ENCODE results near the gene PSMB2. TPM values are rescaled to one million over a fixed set of nuclear protein-coding genes. Genes with fewer than 3 reads are reported as not detected.

Gene PSMB2
- polyA plus RNA-seq, 2 of the 4 experiments (the other 2 are of a cell fraction) = 84.6 to 88.3 TPM

DNA sequence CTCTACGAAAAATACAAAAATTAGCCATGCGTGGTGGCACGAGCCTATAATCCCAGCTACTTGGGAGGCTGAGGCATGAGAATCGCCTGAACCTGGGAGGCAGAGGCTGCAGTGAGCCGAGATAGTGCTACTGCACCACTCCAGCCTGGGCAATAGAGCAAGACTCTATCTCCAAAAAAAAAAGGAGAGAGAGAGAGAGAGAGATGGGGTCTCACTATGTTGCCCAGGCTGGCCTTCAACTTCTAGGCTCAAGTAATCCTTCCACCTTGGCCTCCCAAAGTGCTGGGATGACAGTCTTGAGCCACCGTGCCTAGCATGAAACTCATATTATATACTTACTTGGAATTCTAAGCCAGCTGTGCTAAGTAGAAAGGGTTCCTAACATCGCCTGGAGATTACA, 29.7 kb downstream of the PSMB2 start:
- no peak overlapping the region for H3K4me3 ChIP-seq
- no peak overlapping the region for H3K4me2 ChIP-seq
- TF ChIP-seq, protein P1, sequence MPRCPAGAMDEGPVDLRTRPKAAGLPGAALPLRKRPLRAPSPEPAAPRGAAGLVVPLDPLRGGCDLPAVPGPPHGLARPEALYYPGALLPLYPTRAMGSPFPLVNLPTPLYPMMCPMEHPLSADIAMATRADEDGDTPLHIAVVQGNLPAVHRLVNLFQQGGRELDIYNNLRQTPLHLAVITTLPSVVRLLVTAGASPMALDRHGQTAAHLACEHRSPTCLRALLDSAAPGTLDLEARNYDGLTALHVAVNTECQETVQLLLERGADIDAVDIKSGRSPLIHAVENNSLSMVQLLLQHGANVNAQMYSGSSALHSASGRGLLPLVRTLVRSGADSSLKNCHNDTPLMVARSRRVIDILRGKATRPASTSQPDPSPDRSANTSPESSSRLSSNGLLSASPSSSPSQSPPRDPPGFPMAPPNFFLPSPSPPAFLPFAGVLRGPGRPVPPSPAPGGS (IDR thresholded peaks at IDR 0.05) = no peak
- TF ChIP-seq ZC3H11A (IDR thresholded peaks at IDR 0.05) (no peak), KDM5A (IDR thresholded peaks at IDR 0.05) (no peak), NR3C1 (IDR thresholded peaks at IDR 0.05) (no peak), ESRRA (IDR thresholded peaks at IDR 0.05; ENCODE audit: borderline replicate concordance, low read length) (no peak), HOXB5 (CRISPR knock-in tag; IDR thresholded peaks at IDR 0.05) (no peak), HOXB13 (CRISPR knock-in tag; IDR thresholded peaks at IDR 0.05; ENCODE audit: low read depth) (no peak), TP53 (CRISPR knock-in tag; IDR thresholded peaks at IDR 0.05) (no peak), HEYL (CRISPR knock-in tag; IDR thresholded peaks at IDR 0.05) (no peak), CHD4 (IDR thresholded peaks at IDR 0.05; ENCODE audit: borderline replicate concordance) (no peak), POLR2AphosphoS2 (conservative IDR thresholded peaks at IDR 0.05; ENCODE audit: low read length) (no peak)
- TF ChIP-seq, protein P2, sequence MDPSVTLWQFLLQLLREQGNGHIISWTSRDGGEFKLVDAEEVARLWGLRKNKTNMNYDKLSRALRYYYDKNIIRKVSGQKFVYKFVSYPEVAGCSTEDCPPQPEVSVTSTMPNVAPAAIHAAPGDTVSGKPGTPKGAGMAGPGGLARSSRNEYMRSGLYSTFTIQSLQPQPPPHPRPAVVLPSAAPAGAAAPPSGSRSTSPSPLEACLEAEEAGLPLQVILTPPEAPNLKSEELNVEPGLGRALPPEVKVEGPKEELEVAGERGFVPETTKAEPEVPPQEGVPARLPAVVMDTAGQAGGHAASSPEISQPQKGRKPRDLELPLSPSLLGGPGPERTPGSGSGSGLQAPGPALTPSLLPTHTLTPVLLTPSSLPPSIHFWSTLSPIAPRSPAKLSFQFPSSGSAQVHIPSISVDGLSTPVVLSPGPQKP (IDR thresholded peaks at IDR 0.05; ENCODE audit: low read depth, low read length) = no peak
- H3K4me1 ChIP-seq = no peaks in the 10 kb centered on the region
- FAIRE-seq (no peak), ATAC-seq (no peak), DNase-seq (ENCODE audit: low read depth in 1 of 2, low spot score in 1 of 2) (no peak)
- H3K9me3 ChIP-seq = no peaks in the 10 kb centered on the region
- no peak overlapping the region for H3K27ac ChIP-seq
- ChIA-PET POLR2A (interaction anchor here (0.7 kb wide), 1 partner anchor 43 kb away, joined by 3 read pairs; no protein-coding TSS in a partner anchor), CTCF (no interaction called here)
- 90% methylated on average over 7 of the region's 7 CpGs for WGBS (ENCODE audit: missing lambda C conversion rate)

DNA sequence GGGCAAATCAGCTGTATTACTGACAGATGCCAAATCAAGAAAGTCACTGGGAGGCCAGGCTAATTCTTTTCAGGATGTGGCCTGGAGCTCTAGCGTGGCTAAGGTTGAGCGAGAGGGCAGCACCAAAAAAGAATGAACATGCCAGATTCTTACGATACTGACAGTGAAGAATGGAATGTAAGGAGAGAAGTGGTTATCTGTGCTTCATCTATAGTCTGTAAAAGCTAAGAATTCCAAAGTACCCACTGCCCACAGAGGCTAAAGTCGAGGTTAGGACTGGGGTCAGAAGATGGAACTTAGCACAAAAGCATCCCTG, 35.5 kb downstream of the PSMB2 start:
- no peak overlapping the region for H3K27ac ChIP-seq
- FAIRE-seq (no peak), DNase-seq (ENCODE audit: low read depth in 1 of 2, low spot score in 1 of 2) (no peak), ATAC-seq (no peak)
- 94% methylated on average over 4 of the region's 4 CpGs for WGBS (ENCODE audit: missing lambda C conversion rate)
- H3K4me1 ChIP-seq = no peaks in the 10 kb centered on the region
- H3K4me3 ChIP-seq = no peak overlapping the region
- TF ChIP-seq HOXB5 (CRISPR knock-in tag; IDR thresholded peaks at IDR 0.05) (no peak), HOXA7 (CRISPR knock-in tag; IDR thresholded peaks at IDR 0.05) (no peak), BHLHE40 (IDR thresholded peaks at IDR 0.05; ENCODE audit: low read depth, low read length) (no peak), SREBF2 (IDR thresholded peaks at IDR 0.05) (no peak), ZNF302 (CRISPR knock-in tag; IDR thresholded peaks at IDR 0.05) (no peak), CEBPB (IDR thresholded peaks at IDR 0.05) (no peak), POLR2AphosphoS2 (conservative IDR thresholded peaks at IDR 0.05; ENCODE audit: low read length) (no peak), MYC (IDR thresholded peaks at IDR 0.05; ENCODE audit: borderline replicate concordance, low read length) (no peak), TP53 (CRISPR knock-in tag; IDR thresholded peaks at IDR 0.05) (no peak), NPAS2 (CRISPR knock-in tag; IDR thresholded peaks at IDR 0.05; ENCODE audit: borderline replicate concordance) (no peak), JUN (IDR thresholded peaks at IDR 0.05) (no peak), RCOR1 (IDR thresholded peaks at IDR 0.05; ENCODE audit: low read depth, low read length) (no peak), KDM5A (IDR thresholded peaks at IDR 0.05) (no peak), FOSL2 (IDR thresholded peaks at IDR 0.05) (no peak), FOSL2 (CRISPR knock-in tag; IDR thresholded peaks at IDR 0.05) (no peak), CBX8 (IDR thresholded peaks at IDR 0.05) (no peak)
- TF ChIP-seq, protein P3, sequence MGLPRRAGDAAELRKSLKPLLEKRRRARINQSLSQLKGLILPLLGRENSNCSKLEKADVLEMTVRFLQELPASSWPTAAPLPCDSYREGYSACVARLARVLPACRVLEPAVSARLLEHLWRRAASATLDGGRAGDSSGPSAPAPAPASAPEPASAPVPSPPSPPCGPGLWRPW (IDR thresholded peaks at IDR 0.05) = no peak
- TF ChIP-seq, protein P1 (IDR thresholded peaks at IDR 0.05) = no peak
- TF ChIP-seq, protein P4, sequence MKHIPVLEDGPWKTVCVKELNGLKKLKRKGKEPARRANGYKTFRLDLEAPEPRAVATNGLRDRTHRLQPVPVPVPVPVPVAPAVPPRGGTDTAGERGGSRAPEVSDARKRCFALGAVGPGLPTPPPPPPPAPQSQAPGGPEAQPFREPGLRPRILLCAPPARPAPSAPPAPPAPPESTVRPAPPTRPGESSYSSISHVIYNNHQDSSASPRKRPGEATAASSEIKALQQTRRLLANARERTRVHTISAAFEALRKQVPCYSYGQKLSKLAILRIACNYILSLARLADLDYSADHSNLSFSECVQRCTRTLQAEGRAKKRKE (CRISPR knock-in tag; IDR thresholded peaks at IDR 0.05; ENCODE audit: low read depth) = no peak
- no peaks in the 10 kb centered on the region for H3K9me3 ChIP-seq
- POLR2A ChIA-PET = no interaction called here
- H3K4me2 ChIP-seq = no peak overlapping the region
- CTCF ChIA-PET = no interaction called here
